Inflammatory macrophage treated with lipopolysaccharide for 4 hours (primary cell): ENCODE data around the gene KLHL36.

Experiments
- DNase-seq: peaks from one replicate; pipeline ENCODE4 v3.0.0-alpha.2; 2020

KLHL36 gene

GRCh38 chr16:84699712-84700445 lies 51.6 kb downstream of the KLHL36 start, which contains the start of gene USP10:
TSS of gene USP10 (plus strand) at chr16:84700000. CDS start at chr16:84700091, 91 bp downstream.
- DNase-seq, result peak; percentile 87

- DNase-seq, result peak; percentile 66
Observed at GRCh38 chr16:84700446-84701300, 52.4 kb downstream of the KLHL36 start.

- DNase-seq, result no peak
Observed at GRCh38 chr16:84703681-84704080, 55.4 kb downstream of the KLHL36 start.

- no peak for DNase-seq
Observed at GRCh38 chr16:84704253-84704652, 55.9 kb downstream of the KLHL36 start.

GRCh38 chr16:84706856-84707255 lies 58.5 kb downstream of the KLHL36 start:
- no peak for DNase-seq

GRCh38 chr16:84709609-84710008 lies 61.3 kb downstream of the KLHL36 start:
- DNase-seq, result no peak

GRCh38 chr16:84710686-84711085 lies 62.4 kb downstream of the KLHL36 start:
- DNase-seq, result no peak
